Adrenal gland (tissue), 5 donors: ENCODE data around the gene TMEM129.

ENCODE experiments used
- CTCF ChIP-seq, 6 experiments: fragments of 450-650 bp in 4 of 6; fragments of 200-600 bp in 2 of 6; sonication (generic) in 1 of 6; IDR thresholded peaks; 1 replicate in 5 of 6; 2 replicates in 1 of 6; pipeline versions ENCODE4 v1.5.1 to v1.8.0; 2016 to 2021; ENCODE audit warnings: antibody characterized with exemption in 6 of 6, mild to moderate bottlenecking in 2 of 6, moderate library complexity in 1 of 6
- POLR2A ChIP-seq, 2 donors: fragments of 450-650 bp; IDR thresholded peaks; one replicate each; pipeline ENCODE4 v1.6.1; 2017; ENCODE audit warnings: antibody characterized with exemption in 2 of 2, mild to moderate bottlenecking in 2 of 2, moderate library complexity in 1 of 2
- donor health status: DM: no; HTN: no; CAD: no.

- TF ChIP-seq CTCF (IDR thresholded peaks at IDR 0.05) = peak in 2 of 6 experiments; percentile 11 to 28
- TF ChIP-seq POLR2A (IDR thresholded peaks at IDR 0.05) = no peak
Observed at GRCh38 chr4:1763550-1764080, 42.5 kb upstream of the TMEM129 start.
